Measurements from ENCODE around the gene SLC5A2.
"Not testable (repeated sequence)": the region's sequence is repeated elsewhere in the genome, so short reads cannot be mapped to it uniquely, and the experiment has no call there.

The SLC5A2 gene

DNA sequence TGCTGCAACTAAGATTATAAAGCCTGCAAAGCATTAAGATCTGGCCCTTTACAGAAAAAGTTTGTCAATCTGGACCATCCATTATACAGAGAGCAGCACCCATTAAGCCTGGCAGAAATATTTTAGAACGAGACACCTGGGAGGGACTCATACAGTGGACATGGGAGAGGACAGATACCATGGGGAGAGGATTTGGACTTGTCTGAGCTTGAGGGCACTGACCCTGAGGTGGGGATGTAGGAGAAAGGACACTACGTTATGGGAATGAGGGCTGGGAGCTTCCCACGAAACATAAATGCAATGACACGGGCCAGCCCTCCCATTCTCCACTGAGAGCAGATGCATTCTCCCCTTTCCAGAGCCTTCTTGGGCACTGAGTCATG is 19.0 kb downstream of the SLC5A2 start:
- no peak for DNase-seq

DNA sequence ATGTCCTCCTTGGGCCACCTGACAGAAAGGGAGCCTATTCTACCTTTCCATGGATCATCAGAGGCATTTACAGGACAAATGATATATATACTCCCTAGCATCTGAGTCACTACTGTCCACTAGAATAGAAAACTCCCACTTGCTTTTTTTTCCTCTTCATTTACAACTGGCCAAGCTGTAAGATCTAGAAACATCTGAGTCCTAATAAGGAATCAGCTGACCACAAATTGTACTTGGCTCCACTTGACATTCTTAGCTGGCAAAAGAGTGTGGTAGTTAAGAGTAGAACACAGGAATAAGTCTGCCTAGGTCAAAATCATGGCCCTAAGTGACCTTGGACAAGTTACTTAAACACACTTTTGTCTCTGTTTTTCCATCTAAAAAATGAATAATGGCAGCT is 20.1 kb downstream of the SLC5A2 start:
- DNase-seq, result no peak

DNA sequence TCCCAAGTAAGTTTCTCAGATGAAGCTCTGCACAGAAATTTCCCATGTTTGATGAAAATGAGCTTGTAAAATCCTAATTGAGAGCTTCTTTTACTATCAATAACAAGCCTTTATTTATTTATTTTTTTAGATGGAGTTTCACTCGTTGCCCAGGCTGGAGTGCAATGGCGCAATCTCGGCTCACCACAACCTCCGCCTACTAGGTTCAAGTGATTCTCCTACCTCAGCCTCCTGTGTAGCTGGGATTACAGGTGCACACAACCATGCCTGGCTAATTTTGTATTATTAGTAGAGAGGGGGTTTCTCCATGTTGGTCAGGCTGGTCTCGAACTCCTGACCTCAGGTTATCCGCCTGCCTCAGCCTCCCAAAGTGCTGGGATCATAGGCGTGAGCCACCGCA is 20.6 kb downstream of the SLC5A2 start:
- not testable (repeated sequence) for DNase-seq

DNA sequence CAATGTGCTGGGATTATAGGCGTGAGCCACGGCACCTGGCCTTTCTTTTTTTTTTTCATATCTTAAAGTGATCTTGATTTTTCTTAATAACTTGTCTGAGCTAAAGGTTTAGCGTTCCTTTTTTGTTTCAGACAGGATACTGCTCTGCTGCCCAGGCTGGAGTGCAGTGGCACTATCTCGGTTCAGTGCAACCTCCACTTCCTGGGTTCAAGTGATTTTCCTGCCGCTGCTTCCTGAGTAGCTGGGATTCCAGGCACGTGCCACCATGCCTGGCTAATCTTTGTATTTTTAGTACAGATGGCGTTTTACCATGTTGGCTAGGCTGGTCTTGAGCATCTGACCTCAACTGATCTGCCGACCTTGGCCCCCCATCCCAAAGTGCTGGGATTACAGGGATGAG is 21.2 kb downstream of the SLC5A2 start:
- DNase-seq, result no peak

DNA sequence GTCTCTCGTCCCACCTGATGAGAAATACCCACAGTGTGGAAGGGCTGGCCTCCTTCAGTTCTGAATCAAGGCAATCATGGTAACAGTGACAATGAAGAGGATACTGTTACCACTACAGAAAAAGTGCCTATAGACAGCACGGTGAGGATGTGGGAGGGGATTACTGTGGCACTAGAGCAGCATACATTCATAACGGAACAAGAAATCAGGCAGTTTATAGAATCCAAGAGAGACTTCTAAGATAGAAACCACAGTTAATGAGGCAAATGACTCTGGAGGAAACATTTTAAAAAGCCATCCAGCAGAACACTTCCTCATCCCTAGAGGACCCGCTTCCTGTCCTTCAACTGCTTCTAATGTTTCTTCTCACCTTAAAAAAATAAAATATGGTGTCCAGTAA is 22.6 kb downstream of the SLC5A2 start:
- no peak for DNase-seq

DNA sequence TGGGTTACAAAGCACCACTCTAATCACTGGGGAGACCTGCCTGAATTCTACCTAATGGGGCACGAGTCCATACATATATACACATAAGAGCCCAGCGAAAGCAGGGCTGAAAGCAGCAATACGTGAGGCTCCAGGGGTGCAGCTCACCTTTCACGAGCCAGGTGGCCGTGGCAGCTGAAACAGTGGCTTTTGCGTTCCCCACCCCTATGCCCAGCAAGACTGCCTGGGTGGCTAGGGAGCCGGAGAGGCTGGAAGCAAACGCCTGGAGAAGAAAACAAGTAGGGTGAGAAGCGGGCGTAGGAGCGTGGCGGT is 24.6 kb downstream of the SLC5A2 start:
- DNase-seq, result no peak

DNA sequence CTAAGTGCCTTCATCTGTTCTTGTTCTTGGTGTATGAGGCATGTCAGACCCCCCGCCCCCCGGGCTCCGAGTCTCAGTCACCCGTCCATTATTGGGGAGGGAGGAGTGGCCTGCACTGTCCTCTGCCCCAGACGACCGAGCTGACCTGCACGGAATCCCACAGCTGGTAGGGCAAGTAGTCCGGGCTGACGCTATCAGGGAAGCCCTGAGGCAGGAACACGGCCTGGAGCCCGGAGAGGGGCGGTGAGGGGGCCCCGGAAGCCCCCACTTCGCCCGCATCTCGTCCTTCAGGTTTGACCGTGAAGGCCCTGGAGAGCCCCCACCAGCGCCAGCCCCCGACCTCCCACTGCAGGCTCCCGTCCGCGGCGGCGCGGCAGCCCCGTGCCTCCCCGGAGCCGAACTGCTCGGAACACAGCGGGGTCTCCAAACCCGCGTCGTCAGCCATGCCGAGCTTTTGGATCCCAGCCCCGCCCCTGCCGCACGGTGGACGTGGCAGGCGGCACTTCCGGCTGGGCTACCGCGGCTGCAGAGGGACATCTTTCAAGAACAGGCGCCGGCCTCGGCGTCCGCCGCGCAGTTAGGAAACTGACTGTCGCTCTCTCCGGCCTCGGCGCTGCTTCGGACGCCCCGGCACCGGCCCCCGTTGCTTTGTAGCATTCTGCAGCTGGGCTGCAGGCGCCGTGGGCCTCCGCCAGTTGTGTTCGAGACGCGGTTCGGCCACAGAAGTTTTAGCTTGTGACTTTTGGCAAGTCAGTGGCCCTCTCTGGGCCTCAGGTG is 25.2 kb downstream of the SLC5A2 start, which contains the start of gene RUSF1:
RUSF1 (minus strand) TSS at position 463 of the 777 bp plus-strand sequence; CDS start at position 445, 18 bp downstream.
- DNase-seq, result peak; percentile 51

DNA sequence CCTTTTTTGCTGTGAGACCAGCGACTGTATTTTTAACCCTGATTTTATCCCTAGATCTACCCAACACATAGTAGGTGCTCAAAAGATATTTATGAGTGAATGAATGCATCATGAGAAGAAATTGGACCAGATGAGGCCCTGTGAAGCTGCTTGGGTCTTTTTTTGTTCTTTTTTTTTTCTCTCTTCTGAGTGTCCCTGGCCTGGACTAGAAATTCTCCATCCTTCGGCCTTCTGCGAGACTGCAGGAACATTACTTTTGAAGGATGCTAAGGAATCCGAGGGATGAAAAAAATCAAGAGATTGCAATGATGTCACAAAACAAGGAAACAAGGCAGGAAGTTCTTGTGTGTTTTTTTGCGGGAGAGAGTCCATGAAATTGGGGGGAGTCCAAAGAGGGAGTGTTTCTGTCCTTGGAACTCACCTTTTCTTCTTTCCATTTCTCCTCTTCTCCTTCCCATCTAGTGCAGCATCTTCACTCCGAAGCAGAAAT is 25.8 kb downstream of the SLC5A2 start:
- DNase-seq, result no peak

DNA sequence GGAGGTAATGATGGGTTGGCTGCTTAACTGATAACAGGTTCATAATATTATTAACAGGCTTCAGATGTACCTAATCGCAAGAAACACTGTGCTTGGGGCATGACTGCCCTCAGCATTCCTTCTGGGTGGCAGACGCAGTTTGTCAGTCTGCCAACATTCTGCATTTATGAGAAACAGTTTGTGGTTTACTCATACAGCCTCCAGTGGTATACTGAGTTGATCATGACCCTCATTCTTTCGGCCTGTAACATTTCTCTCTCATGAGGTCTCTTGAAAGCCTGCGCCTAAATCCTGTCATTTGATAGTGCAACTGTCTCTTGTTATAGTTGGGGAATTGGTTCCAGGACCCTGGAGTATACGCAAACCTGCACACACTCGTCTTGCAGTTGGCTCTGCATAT is 30.2 kb downstream of the SLC5A2 start:
- no peak for DNase-seq

DNA sequence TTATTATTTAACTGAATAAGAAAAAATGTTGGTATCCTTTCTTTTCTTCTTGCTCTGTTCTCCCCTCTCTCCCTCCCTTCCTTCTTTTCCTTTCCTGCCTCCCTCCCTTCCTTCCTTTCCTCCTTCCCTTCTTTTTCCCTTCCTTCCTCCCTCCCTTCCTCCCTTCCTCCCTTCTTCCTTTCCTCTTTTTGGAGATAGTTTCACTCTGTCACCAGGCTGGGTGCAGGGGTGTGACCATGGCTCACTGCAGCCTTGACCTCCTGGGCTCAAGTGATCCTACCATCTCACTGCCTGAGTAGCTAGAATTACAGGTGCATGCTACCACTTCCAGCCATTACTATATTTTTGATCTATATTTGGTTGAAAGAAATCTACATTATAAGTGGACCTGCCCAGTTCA is 31.0 kb downstream of the SLC5A2 start:
- no peak for DNase-seq

DNA sequence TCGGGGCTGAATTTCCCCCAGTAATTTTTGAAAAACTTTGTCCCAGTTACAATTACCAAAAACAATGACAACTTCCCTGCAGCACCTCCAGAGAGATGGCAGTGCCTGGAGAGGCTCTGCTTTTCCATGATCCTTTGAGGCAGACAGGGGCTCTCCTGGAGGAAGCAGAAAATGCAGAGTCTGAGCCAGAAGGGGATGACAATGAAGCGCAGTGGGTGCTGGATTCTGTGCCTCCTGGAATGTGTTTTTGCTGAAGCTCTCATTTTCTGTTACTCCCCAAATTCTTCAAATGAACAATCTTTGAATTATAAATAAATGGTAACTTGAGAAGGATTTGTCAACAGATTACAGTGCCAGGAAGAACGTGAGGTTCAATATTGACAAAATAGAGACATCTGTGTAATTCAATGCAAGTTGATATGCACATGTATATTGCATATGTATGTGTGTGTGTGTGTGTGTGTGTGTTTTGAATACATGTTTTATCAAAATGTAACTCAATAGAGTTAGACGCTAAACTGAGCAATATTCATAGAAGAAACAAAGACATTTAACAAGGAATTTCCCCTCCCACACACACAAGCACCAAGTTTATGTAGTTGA is 35.0 kb downstream of the SLC5A2 start:
- DNase-seq, result no peak

DNA sequence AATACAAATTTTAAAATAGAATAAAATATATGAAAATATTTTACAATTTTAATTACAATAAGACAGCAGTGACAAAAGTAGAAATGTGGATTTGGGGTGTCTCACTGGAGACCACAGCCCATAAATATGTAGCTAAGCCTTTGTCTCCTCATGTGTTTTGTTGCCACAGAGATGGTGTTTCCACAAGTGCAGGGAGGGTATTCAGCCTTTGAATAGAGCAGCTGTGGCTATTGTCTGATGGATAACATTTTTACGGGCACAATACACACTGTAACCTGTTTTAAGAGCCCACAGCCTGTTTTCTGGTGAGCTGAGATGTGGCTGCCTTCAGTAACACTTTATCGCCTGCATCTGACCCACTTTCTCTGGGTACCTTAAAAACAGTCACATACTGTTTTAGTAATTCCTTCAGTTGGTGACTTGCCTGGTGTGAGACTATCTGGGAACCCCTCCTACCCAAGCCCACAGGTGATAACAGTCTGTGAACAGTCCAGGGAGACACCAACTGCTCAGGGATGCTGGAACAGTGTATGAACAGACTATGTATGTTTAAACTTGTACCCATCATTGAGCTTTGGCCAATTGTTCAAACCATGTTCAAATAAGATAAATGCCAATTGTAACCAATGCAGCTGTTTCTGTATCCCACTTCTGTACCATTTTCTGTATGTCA is 37.0 kb downstream of the SLC5A2 start:
- no peak for DNase-seq

DNA sequence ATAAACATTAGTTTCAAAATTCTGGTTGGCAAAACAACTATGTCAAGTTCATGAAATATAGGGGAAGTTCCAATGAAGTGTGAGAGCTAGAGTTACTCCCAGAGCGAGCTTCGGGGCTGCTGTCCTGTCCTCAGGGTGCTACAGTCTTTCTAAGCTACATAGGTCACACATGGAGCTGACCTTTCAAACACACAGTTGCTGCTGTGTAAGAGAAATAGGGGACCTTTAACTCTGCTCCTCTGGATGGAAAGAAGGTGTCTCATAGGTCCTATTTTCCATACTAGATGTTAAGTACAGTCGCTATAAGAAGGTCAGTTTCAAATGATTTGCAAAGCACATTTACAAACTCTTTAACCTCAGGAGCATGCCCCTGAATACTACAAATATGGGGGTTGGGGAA is 38.4 kb downstream of the SLC5A2 start:
- no peak for DNase-seq

DNA sequence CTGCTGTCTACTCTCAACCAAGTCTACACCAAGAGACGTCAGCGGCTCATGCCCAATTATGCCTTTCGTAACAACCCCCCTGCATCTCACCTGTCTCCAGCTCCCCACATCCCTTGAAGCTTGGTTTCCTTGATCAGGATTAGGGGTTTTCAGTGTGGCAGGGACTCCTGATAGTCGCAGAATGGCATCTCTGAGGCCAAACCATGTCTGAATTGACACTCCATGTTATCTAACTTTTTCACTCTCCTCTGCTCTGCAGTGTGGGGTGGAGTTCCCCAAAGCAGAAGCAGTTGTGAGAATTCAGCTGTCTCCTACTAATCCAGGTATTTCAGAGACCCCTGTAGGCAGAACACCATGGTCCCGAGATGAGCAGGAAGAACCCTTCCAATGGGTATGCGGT is 39.1 kb downstream of the SLC5A2 start:
- no peak for DNase-seq

DNA sequence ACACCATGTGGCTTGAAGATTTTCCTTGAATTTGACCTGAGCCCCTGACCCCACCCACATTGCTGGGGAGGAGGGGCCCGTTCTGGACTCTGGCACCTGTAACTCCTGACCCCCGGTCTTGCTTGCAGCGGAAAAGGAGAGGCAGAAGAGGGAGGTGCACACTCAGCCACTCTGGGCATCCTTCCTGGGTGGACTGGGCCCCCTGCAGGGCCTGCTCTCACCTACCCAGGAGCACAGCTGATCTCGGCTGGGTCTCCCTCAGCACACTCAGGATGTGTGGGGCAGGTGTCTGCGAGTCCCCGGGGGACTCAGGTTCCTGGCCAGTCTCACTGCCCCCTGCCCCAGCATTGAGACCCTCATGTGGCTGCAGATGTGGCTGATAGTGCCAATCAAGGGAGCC is 40.8 kb downstream of the SLC5A2 start:
- DNase-seq, result not testable (repeated sequence)

DNA sequence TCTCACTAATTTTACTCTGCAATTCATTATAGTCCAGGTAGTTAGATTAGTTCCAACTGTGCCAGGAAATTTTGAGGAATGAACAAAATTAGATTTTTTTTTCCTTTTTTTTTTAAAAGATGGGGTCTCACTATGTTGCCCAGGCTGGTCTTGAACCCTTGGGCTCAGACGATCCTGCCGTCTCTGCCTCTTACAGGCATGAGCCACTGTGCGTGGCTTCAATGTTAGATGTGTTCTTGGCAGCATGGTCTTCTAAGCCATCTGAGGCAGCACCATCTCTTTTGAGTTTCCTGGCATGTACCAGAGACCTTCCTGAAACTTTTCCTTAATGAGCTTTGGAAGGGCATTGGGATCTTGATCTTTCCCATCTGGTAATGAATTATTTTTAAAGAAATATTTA is 42.2 kb downstream of the SLC5A2 start:
- no peak for DNase-seq

DNA sequence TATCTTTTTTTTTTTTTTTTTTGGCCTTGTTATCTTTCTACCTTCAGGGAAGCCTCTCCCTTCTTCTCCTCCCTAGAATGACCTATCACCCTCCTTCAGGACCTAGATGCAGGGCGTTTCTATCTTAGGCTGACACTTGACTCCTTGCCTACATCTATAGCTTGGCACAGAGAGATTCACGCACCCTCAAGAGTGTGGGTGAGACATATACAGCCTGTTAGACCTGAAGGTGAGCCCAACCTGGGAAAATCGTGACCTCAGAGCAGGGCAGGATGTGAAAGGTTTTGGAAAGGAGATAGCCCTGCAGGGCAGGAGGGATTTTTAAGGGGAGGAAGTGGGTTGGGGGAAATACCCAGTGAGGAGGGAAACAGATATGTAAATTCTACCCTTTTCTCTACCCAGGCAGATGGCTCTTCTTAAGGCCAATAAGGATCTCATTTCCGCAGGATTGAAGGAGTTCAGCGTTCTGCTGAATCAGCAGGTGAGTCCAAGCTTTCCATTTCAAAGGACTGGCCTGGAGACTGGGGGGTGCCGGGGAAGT is 44.9 kb downstream of the SLC5A2 start, which contains the start of gene AHSP:
AHSP (plus strand) TSS at position 167 of the 541 bp plus-strand sequence; CDS start at position 407, 240 bp downstream.
- DNase-seq, result no peak

DNA sequence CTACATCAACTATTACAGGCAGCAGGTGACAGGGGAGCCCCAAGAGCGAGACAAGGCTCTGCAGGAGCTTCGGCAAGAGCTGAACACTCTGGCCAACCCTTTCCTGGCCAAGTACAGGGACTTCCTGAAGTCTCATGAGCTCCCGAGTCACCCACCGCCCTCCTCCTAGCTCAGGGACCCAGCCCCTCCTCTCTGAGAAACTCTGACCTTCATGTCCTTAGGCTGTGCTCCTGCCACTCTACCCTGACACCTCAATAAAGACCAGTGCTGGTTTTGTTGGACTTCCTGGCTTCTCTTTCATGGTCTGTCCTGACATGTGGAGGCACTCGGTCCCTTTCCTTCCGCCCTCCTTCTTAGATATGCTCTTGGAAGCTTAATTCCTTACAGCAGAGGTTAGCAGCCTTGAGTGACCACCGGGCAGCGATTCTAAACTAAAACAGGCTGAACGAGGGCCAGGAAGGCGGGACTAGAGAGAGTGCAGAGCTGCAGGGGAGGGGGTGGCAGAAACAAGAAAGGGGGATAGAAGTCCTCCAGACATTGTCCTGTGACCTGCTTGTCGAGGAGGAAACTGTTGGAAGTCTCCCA is 45.7 kb downstream of the SLC5A2 start:
- DNase-seq, result no peak

DNA sequence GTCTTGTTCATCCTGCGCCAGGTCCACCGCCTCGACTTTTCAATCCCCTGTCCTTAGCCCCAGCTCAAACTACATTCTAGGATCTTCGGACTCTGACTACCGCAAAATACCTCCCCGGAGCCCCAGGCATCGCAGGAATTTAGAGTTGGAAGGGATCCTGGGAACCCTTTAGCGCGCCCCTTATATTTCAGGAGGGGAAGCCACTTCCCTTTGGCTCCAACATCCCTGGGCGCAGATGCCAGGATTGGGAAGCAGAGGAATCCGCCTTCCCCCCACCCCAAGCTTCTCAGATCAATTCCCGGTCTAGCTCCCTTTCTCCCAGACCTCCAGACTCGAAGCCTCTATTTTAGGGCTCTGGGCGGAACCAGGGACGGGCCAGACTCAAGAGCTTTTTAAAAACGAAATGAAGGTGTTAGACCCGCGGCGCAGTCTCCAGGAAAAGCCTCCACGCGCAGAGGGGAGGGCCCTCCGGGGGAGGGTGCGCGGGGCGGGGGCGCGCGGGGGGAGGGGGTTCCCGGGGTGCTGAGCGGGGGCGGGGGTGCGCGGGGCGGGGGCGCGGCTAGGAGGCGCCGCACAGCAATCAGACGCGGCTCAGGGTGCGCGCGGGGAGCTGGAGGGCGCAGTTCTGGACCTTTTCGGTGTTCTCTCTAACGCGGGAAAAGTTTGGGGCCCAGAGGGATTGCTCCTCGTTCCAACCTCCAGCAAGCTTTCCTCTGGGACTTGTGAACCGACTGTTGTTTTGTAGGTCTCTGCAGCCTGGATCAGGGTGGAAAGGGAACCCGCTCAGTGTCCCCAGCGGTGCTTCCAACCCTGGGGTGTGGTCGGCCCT is 46.4 kb downstream of the SLC5A2 start:
- DNase-seq, result no peak

DNA sequence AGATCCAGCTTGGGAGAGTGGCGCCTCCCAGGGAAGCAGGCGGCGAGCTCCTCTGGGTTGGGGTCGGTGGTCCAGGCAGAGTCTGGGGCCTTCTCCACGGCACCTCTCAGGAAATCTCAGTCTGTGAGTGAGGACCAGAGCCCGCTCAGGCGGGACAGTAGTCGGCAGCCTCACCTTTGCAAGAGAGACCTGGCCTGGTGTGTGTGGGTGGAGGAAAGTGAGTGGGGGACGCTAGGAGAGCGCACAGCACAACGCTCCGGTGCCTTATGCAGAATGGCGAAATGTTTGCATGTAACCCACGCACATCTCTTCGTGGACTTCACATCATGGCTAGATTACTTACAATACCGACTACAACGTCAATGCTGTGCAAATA is 47.0 kb downstream of the SLC5A2 start:
- no peak for DNase-seq

DNA sequence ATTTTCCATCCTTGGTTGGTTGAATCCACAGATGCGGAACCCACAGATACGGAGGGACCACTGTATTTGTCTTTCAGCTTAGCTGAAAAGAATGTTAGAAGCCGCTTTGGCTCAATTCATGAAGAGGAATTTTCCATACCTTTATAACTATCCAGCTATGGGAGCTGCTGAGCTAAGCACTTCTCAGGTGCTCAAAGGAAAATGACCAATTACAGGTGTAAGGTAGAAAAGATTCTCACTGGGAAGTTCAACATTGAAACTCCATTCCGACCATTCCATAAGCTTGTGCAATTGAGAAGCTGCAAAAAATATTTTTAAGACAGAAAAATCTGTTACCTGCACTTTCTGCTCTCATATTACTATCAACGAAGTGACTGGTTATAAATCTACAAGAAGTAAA is 47.5 kb downstream of the SLC5A2 start:
- no peak for DNase-seq

DNA sequence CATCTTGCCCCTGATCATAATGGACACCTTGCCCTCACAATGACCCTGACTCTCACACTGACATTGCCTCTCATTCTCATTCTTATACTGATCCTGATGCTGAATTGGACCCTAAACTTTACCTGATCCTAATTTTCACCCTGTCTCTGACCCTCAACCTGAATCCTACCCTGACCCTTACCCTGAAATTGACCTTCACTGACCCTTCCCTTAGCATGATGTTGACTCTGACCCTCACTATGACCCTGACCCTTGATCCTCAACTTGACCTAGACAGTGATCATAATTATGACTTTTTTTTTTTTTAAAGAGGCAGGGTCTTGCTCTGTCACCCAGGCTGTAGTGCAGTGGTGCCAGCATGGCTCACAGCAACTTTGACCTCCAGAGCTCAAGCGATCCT is 48.2 kb downstream of the SLC5A2 start:
- DNase-seq, result no peak

DNA sequence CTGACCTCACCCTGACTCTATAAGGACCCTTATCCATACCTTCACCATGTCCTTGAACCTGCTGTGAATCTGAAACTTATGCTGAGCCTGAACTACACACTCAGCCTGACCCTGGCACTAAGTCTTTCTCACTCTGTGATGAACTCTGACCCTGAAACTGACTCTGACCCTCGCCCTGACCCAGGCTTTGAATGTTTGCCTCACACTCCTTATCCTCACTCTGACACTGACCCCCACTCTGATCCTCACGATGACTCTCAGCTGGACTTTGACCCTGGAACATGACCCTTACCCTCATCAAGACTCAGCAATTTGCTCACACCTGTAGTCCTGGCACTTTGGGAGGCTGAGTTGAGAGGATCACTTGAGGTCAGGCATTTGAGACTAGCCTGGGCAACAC is 49.2 kb downstream of the SLC5A2 start:
- no peak for DNase-seq
